Stimulated activated CD4-positive, alpha-beta T cell treated with anti-CD3 and anti-CD28 coated beads, TNF-alpha, amount 100 ng/mL, for 1 hour (primary cell): ENCODE results near the gene DCDC2C.
"Not testable (repeated sequence)": the region's sequence is repeated elsewhere in the genome, so short reads cannot be mapped to it uniquely, and the experiment has no call there.

ENCODE experiments used
- DNase-seq, 3 donors: peaks; one replicate each; pipeline ENCODE4 v3.0.0-alpha.2; 2020; ENCODE audit warnings: low read depth in 3 of 3, low spot score in 1 of 3

The DCDC2C gene

DNA sequence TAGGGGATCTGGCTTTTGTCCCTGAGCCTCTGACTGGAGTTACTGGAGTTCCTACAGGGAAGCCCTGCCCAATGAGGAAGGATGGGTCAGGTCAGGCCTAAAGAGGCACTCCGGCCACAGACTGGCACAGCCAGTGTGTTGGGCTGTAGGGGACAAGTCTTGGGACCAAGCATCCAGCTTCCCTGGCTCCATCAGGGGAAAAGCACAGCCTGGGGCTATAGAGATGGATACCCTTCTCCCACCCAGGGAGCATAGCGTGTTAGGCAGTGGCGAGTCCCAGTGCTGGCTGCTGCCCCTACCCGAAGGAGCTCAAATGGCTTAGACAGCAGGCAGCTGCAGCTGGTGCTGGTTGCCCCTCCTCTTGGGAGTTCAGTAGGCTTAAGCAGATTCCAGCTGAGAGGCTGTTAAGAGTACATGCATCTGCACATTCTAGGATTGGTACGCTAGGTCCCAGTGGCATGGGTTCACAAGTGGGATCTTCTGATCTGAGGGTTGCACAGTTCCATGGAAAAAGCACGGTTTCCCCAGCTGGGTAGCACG lies 111.4 kb downstream of the DCDC2C start:
- no peak for DNase-seq

DNA sequence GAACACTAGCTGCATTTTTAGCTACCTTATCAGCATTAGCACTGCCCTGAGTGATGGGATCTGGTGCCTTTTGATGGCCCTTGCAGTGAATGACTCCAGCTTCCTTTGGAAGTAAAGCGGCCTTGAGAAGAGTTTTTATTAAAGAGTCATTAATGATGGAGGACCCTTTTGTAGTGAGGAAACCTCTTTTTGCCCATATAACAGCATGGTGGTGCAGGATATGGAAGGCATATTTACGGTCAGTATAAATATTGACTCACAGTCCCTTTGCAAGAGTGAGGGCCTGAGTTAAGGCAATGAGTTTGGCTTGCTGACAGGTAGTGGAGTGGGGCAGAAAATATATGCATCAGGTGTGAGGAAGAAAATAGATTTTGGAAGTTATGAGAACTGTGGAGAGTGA lies 113.8 kb downstream of the DCDC2C start:
- not testable (repeated sequence) for DNase-seq

DNA sequence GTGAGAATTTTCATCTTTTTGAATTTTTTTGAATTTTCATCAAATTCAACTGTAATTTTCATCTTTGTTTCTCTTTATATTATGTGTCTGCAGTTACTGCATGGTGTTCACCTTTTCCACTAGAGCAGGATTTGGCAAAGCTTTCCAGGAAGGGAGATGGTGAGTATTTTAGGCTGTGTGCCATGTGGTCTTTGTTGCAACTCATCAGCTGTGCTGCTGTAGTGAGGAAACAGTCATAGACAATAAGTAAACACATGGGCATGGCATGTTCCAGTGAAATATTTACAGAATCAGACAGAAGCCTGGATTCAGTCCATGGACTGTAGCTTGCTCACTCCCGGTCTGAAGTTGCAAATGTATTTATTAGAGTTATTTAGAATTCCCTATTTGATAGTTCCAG lies 120.4 kb downstream of the DCDC2C start:
- no peak for DNase-seq

DNA sequence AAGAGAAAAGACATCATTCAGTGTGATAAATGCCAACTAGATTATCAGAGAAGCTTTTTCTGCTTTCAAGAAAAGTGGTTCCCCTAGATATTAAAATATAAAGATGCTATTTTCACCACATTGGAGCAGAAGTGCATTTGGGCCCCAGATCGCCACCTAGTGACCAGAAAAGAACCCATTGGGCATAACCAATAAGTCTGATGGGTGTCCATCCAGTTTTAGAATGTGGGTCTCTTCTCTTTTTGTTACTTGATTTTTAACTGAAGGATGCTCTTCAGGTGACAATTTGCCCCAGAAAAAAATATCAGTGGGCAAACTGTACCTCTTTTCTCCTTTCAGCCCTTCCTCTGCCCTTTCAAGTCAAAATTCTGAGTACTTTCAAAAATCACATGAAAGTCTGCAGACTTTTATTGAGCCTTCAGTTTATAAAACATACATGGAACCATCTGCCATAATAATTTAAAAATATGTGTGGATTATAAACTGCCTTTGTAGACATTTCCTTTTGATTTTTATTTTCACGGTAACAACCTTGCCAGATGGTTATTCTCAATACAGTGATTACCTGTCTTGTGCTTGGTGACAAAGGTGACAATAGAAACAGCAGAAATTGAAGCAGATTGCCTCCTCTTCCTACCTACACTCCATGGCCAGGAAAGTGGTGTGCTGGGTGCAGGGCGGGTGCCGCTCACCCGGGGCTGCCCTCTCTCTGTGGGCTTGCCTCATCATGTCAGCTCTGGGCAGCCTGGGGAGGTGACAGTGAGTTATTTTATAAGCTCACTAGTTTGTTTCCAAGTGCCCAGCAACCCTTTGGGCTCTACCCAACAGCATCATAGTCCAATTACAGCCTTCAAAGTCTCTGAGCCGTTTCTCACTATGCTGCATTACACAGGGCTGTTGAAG lies 124.5 kb downstream of the DCDC2C start:
- DNase-seq, result no peak

DNA sequence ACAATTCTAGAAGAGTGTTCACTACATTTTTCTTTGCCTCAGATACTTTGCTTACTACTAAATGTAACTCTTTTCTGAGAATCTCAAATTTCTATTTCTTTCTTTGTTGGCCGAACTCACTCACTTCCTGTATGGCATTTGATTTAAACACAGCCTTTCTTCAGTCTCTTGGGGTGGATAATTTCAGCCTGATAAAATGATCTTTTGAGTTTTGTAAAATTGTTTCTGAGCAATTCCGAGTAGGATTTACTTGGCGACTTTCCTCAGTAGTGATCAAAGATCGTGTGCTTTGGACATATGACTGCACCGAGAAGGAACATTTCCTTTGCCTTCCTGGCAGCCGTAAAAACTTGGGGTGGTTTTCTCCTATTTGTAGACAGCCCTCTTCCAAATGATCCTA lies 127.4 kb downstream of the DCDC2C start:
- DNase-seq, result no peak

DNA sequence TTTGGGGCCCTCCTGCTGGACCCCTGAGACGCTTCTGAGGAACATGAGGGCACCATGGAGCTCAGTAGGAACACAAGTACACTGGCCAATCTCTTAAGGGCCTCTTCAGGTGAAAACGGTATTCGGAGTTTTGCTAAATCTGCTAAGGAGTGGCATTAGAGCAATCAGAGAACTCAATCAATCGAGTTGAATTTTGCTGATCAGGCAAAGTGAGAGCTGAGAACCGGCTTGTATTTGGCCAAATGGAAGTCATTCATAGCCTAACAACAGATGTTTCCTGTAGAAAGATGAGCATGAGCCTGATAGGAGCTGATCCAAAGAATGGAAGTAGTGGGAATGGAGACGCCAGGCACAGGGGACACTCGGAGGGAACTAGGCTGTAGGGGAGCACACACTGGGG lies 133.7 kb downstream of the DCDC2C start:
- no peak for DNase-seq

DNA sequence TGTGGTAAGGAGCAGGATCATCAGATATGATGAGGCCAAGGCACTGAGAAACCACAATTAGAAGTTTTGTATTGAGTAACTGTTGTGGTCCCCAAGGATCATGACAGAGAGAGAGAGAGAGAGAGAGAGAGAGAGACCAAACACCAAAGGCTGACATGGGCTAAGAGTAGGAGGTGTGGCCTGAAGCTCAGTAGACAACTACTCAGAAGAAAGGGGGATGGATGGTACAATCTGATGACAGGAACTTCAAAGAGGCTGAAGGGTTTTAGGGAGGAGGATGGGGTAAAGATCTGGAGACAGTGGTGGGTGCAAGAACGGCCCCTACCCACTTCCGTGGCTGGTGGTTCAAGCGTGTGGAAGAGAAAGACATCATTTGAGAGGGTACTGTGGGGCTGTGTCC lies 135.0 kb downstream of the DCDC2C start:
- DNase-seq, result no peak

DNA sequence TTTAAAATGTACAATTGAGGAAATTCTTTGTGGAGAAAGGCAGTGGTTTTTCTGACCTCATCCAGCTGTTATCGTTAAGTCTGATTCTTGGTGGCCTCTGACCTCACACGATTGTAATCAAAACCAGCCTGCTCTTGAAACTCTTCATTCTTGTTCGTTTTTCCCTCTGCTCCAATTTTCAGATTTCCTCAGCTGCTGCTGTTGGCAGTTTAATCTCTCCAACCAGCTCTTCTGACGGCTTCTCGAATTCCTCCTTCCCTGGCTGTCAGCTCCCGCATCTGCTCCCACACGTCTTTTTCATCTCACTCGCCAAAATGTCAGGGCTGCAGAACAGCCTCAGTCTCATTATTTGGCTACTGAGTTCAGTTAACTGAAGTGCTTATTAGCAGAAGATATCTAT lies 136.1 kb downstream of the DCDC2C start:
- DNase-seq, result no peak

DNA sequence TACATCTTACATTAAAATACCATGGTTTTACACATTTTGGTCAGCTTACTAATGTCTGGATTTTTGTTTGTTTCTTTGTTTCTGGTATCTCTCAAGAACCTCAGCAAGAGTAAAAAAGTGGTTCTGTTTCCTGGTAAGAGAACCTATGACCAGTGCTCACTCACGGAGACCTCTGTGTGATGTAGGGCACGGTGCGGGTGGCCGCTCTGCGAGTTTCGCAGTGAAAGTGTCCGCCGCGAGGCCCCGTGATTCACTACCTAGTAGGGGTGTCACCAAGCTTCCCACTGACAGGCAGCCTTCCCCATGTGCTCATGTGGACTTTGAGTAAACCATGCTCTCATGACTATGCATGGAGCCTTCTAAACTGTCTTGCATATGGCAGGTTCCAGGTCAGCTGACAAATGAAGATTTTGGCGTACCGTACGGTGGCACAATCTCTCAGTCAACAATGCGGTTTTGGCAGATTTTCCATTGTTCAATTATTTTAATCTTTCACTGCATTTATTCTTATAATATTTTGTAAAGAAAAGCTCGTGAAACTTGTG lies 137.3 kb downstream of the DCDC2C start:
- DNase-seq, result no peak

DNA sequence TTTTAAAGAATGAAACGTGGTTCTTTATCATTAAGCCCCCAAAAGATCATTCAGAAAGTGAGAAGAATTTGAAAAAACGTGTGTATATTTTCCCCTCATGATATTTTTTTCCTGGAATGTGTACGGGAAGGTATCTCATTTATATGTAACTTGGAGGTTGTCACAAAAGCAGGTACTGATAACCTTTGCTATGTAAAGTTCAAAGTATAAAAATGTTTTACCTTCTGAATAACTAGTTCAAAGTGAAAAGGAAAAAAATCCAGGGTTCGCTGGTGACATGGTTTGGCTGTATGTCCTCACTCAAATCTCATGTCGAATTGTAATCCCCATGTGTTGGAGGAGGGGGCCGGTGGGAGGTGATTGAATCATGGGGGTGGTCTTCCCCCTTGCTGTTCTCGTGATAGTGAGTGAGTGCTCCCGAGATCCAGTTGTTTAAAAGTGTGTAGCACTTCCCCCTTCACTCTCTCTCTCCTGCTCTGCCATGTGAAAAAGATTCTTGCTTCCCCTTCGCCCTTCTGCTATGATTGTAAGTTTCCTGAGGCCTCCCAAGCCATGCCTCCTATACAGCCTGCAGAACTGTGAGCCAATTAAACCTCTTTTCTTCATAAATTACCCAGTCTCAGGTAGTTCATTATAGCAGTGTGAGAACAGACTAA lies 144.2 kb downstream of the DCDC2C start:
- DNase-seq, result no peak

DNA sequence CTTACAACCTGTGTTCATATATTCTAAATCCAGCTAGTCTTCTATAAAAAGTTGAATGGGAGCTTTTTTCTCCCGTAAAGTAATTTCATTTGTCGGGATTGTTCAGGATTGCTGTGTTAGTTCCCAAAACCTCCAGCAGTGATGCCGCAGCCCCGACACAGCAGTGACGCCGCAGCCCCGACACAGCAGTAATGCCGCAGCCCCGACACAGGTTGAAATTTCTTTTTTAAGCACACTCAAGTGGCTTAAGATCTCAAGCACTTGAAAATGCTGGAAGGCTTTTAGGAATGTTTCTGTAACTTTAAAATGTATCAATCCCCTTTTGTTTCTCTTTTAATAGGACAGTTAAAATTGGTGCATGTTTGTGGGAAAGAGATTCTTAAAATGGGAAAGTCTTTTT lies 145.4 kb downstream of the DCDC2C start:
- no peak for DNase-seq

DNA sequence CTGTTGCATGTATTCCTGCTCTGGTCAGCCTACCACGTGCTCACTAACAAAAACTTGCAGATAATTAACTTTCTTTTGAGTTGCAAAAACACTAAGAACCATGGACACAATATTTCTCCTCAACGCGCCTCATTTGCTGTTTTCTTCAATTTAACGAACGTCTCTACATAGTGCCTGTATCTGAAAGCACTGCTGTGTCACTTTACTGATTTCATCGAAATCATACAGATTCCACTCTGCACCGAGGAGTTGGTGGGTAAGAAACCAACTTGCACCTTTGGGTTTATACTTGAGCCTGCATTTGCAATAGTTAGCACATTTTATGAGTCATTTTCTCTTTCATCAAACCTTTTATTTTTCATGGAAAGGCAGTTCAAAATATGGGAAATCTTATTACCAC lies 145.8 kb downstream of the DCDC2C start:
- no peak for DNase-seq

DNA sequence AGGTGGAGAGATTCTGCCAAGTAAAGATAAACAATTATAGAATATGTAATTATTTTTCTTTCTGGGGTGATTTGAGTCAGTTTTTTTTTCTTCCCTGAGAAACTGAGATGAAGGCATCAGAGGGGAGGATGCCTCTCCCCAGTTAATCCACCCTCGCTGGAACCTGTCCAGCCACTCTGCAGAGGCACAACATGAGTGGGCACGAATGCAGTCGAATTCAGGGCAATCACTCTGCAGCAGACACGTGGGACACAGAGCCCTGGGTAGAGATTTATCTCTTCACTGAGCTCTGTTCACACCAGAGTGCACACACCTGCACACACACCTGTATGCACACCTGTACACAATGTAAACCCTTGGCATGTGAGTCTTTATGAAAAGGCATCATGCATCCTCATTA lies 154.2 kb downstream of the DCDC2C start:
- no peak for DNase-seq

DNA sequence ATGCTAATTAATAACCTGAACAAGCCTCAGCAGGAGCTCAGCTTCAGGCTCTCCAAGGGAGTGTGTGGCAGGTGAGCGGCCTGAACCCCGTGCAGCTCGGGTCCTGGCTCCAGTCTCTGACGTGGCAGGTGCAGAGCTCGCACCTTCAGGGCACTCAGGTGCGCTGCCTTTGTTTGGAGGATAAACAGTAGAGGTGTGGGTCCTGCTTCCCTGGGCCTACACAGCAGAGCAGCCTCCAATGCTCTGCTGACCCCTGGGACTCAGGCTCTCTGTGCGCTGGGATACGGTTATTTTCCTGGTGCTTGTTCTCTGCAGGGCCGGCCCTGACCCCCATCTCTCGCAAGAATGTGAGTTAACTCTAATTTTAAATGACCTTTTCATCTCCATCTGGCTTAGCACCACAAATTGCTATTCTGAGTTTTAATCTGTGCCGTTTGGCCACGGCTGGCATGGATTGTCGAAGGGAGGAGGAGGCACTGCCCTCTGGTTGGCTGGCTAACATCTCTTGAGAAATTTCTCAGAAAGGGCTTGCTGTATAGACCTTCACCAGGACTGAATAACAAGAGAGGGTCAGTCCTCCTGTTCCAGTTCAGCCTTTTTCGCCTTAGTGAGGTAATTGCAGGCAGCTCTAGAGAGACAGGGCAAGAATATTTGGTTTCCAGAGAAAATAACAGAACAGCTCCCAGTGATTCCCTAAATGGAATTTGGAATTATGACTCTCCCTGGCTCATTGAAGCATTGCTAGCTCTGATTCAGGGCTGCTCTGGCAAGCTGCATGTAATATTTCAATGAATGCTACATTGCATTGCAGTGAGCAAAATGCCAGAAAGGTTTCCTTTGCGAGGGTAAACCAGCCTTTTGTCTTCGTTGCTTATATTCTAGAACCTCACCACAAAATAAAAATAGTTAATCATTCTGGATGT lies 161.8 kb downstream of the DCDC2C start:
- DNase-seq, result no peak

DNA sequence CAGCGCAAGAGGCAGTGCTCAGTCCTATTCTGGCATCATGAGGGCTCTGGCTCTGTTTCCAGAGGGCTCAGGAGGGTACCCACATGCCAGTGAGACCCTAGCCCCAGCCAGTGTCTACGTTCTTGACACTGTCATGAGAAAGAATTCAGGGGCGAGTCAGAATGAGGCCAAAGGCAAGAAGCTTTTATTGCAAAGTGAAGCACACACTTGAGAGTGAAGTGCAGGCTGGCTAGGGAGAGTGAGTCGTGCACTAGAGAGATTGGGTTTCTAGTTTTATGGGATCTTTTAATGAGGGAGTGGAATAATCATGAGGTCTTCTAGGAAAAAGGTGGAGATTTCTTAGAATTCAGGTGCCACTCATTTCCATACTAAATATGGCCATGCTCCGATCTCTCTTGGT lies 164.1 kb downstream of the DCDC2C start:
- DNase-seq, result no peak

DNA sequence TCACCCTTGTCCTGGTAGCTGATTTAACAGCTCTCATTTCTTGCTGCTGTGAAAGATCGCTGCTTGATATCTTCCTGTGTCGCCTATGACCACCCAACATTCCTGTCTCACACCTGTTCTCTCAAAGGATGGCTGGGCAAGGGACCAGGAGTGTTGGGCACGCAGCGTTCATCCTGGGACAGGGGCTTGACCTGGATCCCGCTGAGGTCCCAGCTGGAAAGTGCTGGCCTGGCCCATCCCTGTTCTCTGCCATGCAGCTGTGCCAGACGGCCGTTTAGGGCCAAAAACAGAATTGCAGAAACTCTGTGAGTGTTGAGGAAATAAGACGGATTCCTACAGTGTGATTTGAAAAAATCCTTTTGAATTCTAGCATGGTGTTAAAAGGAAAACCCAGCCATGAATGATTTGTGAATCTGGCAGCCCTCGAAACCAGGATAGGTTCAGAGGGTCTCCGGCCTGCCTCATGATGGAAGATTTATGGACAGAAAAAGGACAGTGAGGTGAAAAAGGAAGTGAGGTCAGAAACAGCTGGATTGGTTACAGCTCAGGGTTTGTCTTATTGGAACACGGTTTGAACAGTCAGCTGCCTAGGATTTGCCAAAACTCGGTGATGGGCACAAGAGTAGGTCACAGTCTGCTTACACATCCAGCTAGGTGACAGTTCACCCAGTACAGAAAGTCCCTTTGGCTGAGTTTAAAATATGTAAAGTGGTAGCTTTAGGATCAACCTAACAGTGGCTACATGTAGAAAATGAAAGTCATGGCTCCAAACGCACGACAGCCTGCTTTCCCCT lies 164.8 kb downstream of the DCDC2C start:
- DNase-seq, result no peak

DNA sequence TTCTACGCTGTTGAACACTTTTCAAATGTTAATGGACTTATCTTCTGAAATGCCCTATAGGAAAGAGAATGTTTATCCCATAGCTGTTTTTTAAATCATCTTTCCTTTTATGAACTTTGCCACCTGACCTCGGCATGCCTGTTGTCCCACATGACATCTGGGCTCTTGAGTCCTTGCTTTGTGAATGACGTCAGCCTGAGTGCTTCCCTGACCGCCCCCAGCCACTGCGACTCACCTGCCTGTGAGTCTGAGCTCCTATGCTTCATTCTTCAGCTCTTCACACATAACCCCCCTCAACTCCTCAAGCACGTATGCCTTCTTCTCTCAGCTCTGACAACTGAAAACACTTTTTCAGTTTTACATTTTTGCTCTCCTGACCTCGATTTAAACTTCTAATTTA lies 166.8 kb downstream of the DCDC2C start:
- no peak for DNase-seq

DNA sequence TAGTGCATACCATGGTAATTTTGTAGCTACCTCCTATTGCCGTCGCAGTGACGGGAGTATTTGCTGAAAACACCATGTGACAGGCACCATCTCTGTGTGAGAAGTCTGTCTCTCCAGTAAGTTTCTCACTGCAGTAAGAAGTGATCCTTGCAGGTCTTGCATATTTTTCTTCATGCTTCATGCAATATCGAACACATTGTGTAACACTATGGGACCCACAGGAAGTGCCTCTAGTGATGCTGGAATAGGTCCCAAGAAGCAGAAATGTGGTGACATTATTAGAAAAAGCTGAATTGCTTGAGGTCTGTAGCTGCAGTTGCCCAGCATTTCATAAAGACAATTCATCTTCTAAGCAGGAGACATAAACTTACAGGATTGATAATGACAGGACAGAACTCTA lies 167.6 kb downstream of the DCDC2C start:
- DNase-seq, result no peak

DNA sequence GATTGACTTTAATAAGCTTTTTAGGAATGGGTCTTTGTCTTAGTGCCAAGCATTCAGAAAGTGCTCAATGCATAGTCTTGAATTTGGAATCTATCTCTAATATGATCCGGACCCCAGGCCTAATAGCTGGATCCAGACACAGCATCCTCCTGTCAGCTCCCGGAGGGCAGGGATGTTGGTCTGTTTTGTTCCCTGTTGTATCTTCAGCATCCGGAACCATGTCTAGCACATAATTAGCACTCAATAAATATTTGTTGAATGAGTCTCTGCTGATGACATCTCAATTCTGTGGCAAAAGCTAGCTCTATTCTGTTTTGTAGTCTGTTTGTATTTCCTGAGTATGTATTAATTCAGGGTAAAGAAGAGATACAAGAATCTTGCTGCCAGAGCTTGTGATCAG lies 169.1 kb downstream of the DCDC2C start:
- no peak for DNase-seq

DNA sequence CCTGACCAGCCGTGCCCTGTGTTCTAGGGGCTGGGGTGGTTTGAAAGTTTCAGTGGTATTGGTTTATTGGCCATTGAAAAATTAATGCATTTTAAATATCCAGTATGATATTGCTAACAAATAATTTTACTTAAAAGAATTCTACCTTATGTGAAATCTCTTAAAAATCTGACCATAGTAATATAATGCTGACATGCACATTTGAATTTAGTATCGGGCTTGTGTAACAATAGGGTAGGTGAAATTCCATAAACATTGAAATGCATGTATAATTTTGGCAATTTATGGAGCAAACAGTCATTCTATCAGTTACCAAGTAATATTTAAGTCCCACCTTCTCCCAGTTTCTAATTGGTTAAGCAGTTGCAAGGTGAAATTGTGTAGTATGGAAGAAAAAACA lies 170.5 kb downstream of the DCDC2C start:
- no peak for DNase-seq
